Bone marrow (tissue), 2 donors: ENCODE measurements around the gene CLMP.
"Not testable (repeated sequence)": the region's sequence is repeated elsewhere in the genome, so short reads cannot be mapped to it uniquely, and the experiment has no call there.

Experiments used
- DNase-seq, 2 donors: peaks; one replicate each; lab custom pipeline; 2025; lab: John Stamatoyannopoulos, UW

CLMP gene

DNA sequence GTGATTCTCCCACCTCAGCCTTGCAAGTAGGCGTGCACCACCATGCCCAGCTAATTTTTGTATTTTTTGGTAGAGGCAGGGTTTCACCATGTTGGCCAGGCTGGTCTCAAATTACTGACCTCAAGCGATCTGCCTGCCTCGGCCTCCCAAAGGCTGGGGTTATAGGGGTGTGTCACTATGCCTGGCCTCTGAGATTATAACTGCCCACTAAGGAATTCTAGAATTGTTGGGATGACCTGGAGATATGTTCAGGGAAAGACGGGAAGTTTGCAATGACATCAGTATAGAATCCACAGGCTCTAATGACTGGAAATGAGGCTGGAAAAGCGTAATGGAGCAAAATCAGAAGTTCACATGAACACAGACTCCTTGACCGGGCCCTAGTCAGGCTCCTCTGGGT, 62.2 kb downstream of the CLMP start:
- DNase-seq, result no peak

DNA sequence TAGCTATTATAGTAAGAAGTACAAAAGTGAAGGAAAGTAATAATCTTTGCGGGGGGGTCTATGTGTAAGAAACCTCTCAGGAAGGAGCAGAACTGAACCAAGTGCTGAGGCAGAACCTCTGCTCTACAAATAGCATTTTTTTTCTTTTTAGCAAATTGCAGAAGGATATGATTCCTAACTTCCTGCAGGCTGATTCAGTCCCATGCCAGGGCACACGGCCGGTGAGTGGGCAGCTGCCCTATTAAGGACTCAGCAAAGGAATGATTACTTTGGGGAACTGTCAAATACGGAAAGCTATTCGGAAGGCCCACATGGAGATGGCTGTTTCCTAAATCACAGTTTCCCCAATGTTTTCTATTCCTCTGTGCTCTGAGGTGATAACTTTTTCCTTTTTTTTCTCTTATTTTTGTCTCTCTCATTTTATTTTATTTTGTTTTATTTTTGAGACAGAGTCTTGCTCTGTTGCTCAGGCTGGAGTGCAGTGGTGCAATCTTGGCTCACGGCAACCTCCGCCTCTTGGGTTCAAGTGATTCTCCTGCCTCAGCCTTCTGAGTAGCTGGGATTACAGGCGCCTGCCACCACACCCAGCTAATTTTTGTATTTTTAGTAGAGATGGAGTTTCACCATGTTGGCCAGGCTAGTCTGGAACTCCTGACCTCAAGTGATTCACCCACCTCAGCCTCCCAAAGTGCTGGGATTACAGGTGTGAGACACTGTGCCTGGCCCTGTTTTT, 62.8 kb downstream of the CLMP start:
- not testable (repeated sequence) for DNase-seq

DNA sequence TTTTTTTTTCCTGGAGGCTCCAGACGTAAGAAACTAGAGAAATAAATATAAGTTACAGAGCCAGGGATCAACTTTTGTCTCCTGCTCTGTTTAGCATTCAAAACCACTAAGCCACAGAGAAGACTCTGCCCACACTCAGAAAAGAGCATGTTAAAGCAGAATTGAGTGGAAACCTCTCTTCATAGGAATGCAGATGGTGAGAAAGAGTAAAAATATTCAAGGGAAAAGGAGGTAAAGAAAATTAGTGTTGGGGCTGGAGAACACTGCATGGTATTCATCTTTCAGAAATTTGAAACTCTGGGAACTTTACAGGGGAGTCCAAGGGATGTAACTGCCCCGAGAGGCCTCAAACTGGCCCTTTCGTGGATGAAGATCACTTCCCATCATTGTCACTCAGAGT, 65.1 kb downstream of the CLMP start:
- DNase-seq, result no peak

- no peak for DNase-seq
These were observed 69.9 kb downstream of the CLMP start for GRCh38 chr11:123125169-123125568.

DNA sequence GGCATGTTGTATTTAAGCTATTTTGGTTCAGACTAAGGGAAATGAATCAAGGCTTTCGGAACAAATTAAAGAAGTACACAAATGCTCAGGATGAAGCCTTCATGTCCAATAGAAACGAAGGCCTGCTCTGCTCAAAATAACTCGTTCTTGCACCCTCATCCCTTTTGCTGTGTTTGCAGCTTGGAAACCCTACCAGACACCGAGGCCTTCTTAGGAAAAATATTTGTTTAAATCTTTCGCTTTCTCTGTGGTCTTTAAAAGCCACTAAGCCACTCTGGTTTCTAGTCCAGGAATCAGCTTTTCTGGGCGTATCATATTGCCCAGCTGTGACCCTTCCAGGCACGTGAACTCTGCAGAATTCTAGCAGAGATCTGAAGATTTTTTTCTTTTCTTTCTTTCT, 72.2 kb downstream of the CLMP start:
- no peak for DNase-seq

DNA sequence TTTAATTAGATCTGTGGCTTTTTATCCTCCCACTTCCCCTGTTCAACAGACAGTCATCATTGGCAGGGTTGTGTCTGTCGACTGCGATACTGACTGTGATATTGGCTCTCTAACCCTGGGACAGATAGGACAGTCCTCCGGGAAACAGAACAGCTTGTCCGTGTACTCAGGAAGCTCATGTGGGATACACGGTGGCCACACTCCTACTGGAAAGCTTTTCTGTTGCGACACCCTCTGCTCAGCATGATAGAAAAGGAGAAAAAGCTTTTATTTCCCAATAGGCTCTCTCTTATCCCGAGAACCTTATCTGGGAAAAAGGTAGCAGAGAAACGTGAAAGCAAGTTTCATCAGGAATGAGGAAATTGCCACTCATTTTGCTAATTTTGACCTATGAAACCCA, 72.7 kb downstream of the CLMP start:
- no peak for DNase-seq

DNA sequence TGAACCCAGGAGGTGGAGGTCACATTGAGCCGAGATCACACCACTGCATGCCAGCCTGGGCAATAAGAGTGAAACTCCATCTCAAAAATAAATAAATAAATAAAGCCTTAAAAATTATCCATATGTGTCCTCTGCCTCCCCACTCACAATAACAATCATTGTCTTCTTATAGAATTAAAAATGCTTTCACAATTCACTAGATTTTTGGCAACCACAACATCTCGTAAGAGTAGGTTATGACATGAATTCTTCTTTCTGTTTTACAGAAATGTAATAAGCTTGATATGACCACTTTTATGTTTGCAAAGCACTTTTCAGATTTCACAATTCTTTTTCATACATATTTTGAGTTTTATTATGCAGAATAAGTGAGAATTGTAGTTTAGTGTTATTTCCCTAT, 78.6 kb downstream of the CLMP start:
- no peak for DNase-seq

- DNase-seq, result peak in 1 of 2 donors; percentile 2
These were observed 83.6 kb downstream of the CLMP start for GRCh38 chr11:123111465-123111864.

DNA sequence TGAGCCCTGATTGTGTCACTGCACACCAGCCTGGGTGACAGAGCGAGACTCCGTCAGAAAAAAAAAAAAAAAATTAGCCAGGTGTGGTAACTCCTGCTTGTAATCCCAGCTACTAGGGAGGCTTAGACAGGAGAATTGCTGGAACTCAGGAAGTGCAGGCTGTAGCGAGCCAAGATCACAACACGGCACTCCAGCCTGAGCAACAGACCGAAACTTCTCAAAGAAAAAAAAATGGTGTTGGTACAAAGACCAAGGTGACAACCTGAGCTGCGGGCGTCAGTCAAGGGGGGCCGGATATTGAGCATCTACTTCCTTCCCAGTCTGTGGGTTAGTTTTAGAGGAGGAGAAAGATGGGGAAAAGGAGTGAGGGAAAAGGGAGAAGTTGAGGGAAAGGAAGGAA, 84.7 kb downstream of the CLMP start:
- DNase-seq, result no peak

GRCh38 chr11:123107945-123108495, 87.0 kb downstream of the CLMP start:
- DNase-seq, result no peak

GRCh38 chr11:123104697-123105096, 90.4 kb downstream of the CLMP start:
- no peak for DNase-seq

DNA sequence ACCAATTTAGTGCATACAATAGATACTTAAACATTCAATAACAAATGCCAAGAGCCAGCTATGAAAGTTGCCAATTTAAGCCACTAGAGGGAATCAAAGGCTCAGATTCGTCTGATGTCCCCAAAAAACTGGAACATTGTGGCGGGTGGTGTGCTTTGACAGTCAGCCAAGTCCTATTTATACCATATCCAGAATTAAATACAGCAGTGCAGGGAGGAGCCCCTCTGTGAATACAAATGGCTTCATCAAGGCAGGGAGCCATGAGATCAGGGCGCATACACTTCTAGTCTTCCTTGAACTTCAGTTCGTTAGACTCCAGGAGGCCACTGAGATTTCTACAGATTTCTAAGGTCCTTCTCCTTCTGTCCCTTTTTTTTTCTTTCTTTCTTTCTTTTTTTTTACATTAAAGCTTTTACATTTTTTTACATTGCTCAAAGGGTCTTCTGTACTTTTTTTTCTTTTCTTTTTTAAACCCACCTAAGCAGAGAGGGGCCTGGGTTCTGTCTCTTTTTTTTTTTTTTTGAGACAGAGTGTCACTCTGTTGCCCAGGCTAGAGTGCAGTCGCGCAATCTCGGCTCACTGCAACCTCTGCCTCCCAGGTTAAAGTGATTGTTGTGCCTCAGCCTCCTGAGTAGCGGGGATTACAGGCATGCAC, 91.6 kb downstream of the CLMP start:
- DNase-seq, result peak in 1 of 2 donors; percentile 37

GRCh38 chr11:123100379-123101085, 94.5 kb downstream of the CLMP start:
- DNase-seq, result no peak

- DNase-seq, result no peak
These were observed 96.1 kb downstream of the CLMP start for GRCh38 chr11:123098990-123099389.

- no peak for DNase-seq
These were observed 101.3 kb downstream of the CLMP start for GRCh38 chr11:123093739-123094138.

- DNase-seq, result no peak
These were observed 103.5 kb downstream of the CLMP start for GRCh38 chr11:123091506-123091905.

- not testable (repeated sequence) for DNase-seq
These were observed 104.9 kb downstream of the CLMP start for GRCh38 chr11:123090168-123090567.

DNA sequence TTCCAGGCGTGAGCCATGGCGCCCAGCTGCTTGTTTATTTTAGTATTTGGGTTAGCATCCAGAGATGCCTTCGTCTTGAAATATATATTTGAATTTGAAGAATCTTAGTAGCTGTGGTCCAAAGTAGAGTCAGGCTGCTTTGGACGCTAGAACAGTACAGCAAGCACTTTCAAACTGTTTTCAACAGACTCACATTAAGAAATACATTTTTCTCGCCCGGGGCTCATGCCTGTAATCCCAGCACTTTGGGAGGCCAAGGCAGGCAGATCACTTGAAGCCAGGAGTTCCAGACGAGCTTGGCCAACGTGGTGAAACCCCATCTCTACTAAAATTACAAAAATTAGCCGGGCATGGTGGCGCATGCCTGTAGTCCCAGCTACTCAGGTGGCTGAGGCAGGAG, 106.2 kb downstream of the CLMP start:
- not testable (repeated sequence) for DNase-seq

DNA sequence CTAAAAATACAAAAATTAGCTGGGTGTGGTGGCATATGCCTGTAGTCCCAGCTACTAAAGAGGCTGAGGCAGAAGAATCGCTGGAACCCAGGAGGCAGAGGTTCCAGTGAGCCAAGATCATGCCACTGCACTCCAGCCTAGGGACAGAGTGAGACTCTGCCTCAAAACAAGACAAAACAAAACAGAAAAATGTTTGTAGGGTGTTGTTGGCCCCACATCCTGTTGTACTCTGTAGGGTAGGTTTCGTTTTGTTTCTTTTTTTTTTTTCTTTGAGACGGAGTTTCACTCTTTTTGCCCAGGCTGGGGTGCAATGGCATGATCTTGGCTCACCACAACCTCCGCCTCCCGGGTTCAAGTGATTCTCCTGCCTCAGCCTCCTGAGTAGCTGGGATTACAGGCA, 107.4 kb downstream of the CLMP start:
- not testable (repeated sequence) for DNase-seq

- no peak for DNase-seq
These were observed 108.7 kb downstream of the CLMP start for GRCh38 chr11:123086305-123086704.

GRCh38 chr11:123085497-123085896, 109.6 kb downstream of the CLMP start:
- DNase-seq, result no peak

- DNase-seq, result no peak
These were observed 110.6 kb downstream of the CLMP start for GRCh38 chr11:123084454-123084853.

DNA sequence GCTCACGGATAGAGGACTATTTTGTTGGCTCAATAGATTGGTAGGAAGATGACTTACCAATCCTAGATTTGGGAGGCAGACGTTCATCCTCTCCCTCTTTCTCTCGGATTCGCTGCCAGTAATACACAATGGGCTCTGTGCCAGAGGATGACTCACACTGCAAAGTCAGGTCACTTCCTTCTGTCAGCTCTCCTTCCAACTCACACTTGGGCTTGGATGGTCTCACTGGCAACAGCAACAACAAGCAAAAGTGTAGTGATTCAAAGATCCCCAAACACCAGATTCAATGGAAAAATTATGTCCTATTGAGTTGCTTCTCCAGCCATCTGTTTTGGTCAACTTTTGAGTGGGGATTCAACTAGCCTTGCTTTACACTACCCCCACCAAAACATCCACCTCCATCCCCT, 111.4 kb downstream of the CLMP start:
- DNase-seq, result peak; percentile 19 to 49
